ENCODE results near the gene RASGRP2. TPM values are rescaled to one million over a fixed set of nuclear protein-coding genes. Genes with fewer than 3 reads are reported as not detected.

RASGRP2 gene
- total and polyA plus RNA-seq, 9 donors, result 2.1 to 18.9 (median 7.6) TPM

GRCh38 chr11:64789331-64790204 lies 45.6 kb upstream of the RASGRP2 start:
- no peaks in the 10 kb centered on the region for H3K27me3 ChIP-seq
- intact Hi-C loops (cut with DNase I), result no loop called here
- no peaks in the 10 kb centered on the region for H3K36me3 ChIP-seq
- peak in 3 of 5 donors; percentile 12 to 25 (median 19) for DNase-seq
- no peak overlapping the region for H3K4me3 ChIP-seq
- TF ChIP-seq CTCF (IDR thresholded peaks at IDR 0.05) (no peak), POLR2A (IDR thresholded peaks at IDR 0.05) (no peak), EP300 (IDR thresholded peaks at IDR 0.05) (no peak)
- no peak overlapping the region for H3K27ac ChIP-seq
- no peaks in the 10 kb centered on the region for H3K9me3 ChIP-seq
- no peaks in the 10 kb centered on the region for H3K4me1 ChIP-seq (ENCODE audit: insufficient read depth)
- 84 to 90% (median 86%) methylated on average over 15 of the region's 15 CpGs for WGBS, 3 donors

- Histone ChIP-seq H3K27me3 (no peaks in the 10 kb centered on the region), H3K36me3 (no peaks in the 10 kb centered on the region), H3K4me3 (no peak overlapping the region), H3K4me1 (ENCODE audit: insufficient read depth) (no peaks in the 10 kb centered on the region), H3K9me3 (no peaks in the 10 kb centered on the region), H3K27ac (no peak overlapping the region)
- TF ChIP-seq POLR2A (IDR thresholded peaks at IDR 0.05) (no peak), EP300 (IDR thresholded peaks at IDR 0.05) (no peak), CTCF (IDR thresholded peaks at IDR 0.05) (no peak)
- DNase-seq, result peak in 3 of 5 donors; percentile 11 to 30 (median 12)
- WGBS, 3 donors, result 82 to 84% (median 84%) methylated on average over 9 of the region's 9 CpGs
- intact Hi-C loops (cut with DNase I), result no loop called here
Measured at GRCh38 chr11:64788321-64789215, 44.6 kb upstream of the RASGRP2 start.

- intact Hi-C loops (cut with DNase I), result no loop called here
- DNase-seq, result peak in 4 of 5 donors; percentile 35 to 62 (median 46)
- TF ChIP-seq CTCF (IDR thresholded peaks at IDR 0.05) (peak in 2 of 3 donors; percentile 29 to 30), POLR2A (IDR thresholded peaks at IDR 0.05) (no peak)
Measured at GRCh38 chr11:64787526-64788320, 43.8 kb upstream of the RASGRP2 start.

GRCh38 chr11:64786308-64786707 lies 42.4 kb upstream of the RASGRP2 start:
- intact Hi-C loops (cut with DNase I), result no loop called here
- 84 to 89% (median 87%) methylated on average over 10 of the region's 10 CpGs for WGBS, 3 donors
- H3K36me3 ChIP-seq, result no peaks in the 10 kb centered on the region

More at GRCh38 chr11:64787526-64788320, 43.8 kb upstream of the RASGRP2 start:
- H3K36me3 ChIP-seq, result no peaks in the 10 kb centered on the region
- H3K27ac ChIP-seq, result no peak overlapping the region
- H3K9me3 ChIP-seq, result no peaks in the 10 kb centered on the region
- 54 to 56% (median 54%) methylated on average over 15 of the region's 15 CpGs for WGBS, 3 donors
- no peaks in the 10 kb centered on the region for H3K4me1 ChIP-seq (ENCODE audit: insufficient read depth)
- no peak overlapping the region for H3K4me3 ChIP-seq
- H3K27me3 ChIP-seq, result no peaks in the 10 kb centered on the region

More at GRCh38 chr11:64786308-64786707, 42.4 kb upstream of the RASGRP2 start:
- no peak overlapping the region for H3K4me3 ChIP-seq
- H3K27me3 ChIP-seq, result no peaks in the 10 kb centered on the region
- no peak overlapping the region for H3K27ac ChIP-seq
- no peaks in the 10 kb centered on the region for H3K9me3 ChIP-seq
- peak in 3 of 5 donors; percentile 12 to 26 (median 23) for DNase-seq
- TF ChIP-seq POLR2A (IDR thresholded peaks at IDR 0.05) (no peak), EP300 (IDR thresholded peaks at IDR 0.05) (no peak), CTCF (IDR thresholded peaks at IDR 0.05) (no peak)
- H3K4me1 ChIP-seq (ENCODE audit: insufficient read depth), result no peaks in the 10 kb centered on the region
